Activated CD4-positive, alpha-beta T cell treated with anti-CD3 and anti-CD28 coated beads, Interleukin-2, amount 50 U/mL, for 4 hours (primary cell): ENCODE measurements around the gene EXOSC9.

Experiments
- DNase-seq, 2 experiments: peaks; one replicate each; pipeline ENCODE4 v3.0.0-alpha.2; 2020

The EXOSC9 gene

GRCh38 chr4:121789960-121790829 is 10.9 kb upstream of the EXOSC9 start:
- no peak for DNase-seq

- DNase-seq = no peak
Measured at GRCh38 chr4:121790976-121791375, 10.1 kb upstream of the EXOSC9 start.

- no peak for DNase-seq
Measured at GRCh38 chr4:121791481-121791880, 9.6 kb upstream of the EXOSC9 start.

- no peak for DNase-seq
Measured at GRCh38 chr4:121792966-121793365, 8.2 kb upstream of the EXOSC9 start.

- DNase-seq = no peak
Measured at GRCh38 chr4:121794505-121795188, 6.5 kb upstream of the EXOSC9 start.

GRCh38 chr4:121796283-121796682 is 4.8 kb upstream of the EXOSC9 start:
- DNase-seq = no peak

GRCh38 chr4:121799208-121799823 is 1.8 kb upstream of the EXOSC9 start:
- no peak for DNase-seq

- DNase-seq = no peak
Measured at GRCh38 chr4:121799867-121800501, 1.1 kb upstream of the EXOSC9 start.

GRCh38 chr4:121800638-121800960 is 524 bp upstream of the EXOSC9 start:
- DNase-seq = no peak

- DNase-seq = no peak
Measured at GRCh38 chr4:121801715-121802075, 572 bp downstream of the EXOSC9 start.

- DNase-seq = no peak
Measured at GRCh38 chr4:121806411-121806810, 5.3 kb downstream of the EXOSC9 start.

GRCh38 chr4:121811122-121811521 is 10.0 kb downstream of the EXOSC9 start:
- no peak for DNase-seq

GRCh38 chr4:121814756-121815155 is 13.6 kb downstream of the EXOSC9 start:
- DNase-seq = no peak

- no peak for DNase-seq
Measured at GRCh38 chr4:121817006-121817405, 15.9 kb downstream of the EXOSC9 start.

- DNase-seq = no peak
Measured at GRCh38 chr4:121817701-121818100, 16.6 kb downstream of the EXOSC9 start.

- no peak for DNase-seq
Measured at GRCh38 chr4:121818215-121818614, 17.1 kb downstream of the EXOSC9 start.

- DNase-seq = no peak
Measured at GRCh38 chr4:121819216-121819965, 18.3 kb downstream of the EXOSC9 start.

GRCh38 chr4:121822047-121822446 is 20.9 kb downstream of the EXOSC9 start:
- DNase-seq = no peak

GRCh38 chr4:121822796-121823504 is 21.8 kb downstream of the EXOSC9 start:
- no peak for DNase-seq

- peak; percentile 95 for DNase-seq
Measured at GRCh38 chr4:121823505-121824170, 22.5 kb downstream of the EXOSC9 start, which contains the start of gene CCNA2. Gene CCNA2, minus strand, starts transcription at chr4:121823883. Its CDS starts 255 bp downstream, at chr4:121823628.

GRCh38 chr4:121824171-121824527 is 23.0 kb downstream of the EXOSC9 start:
- DNase-seq = no peak

- no peak for DNase-seq
Measured at GRCh38 chr4:121824950-121825349, 23.8 kb downstream of the EXOSC9 start.
